ENCODE measurements around the gene MIDN.

- TF ChIP-seq POLR2A (IDR thresholded peaks at IDR 0.05; ENCODE audit: low read length) = no peak
- TF ChIP-seq GATA1 (IDR thresholded peaks at IDR 0.05; ENCODE audit: low read depth, low read length) = no peak
Observed at GRCh38 chr19:1284293-1284978, 36.1 kb downstream of the MIDN start.
